GM20000 (cell line): Measurements from ENCODE around the gene TXNRD2.

Experiments used
- DNase-seq: peaks from one replicate; pipeline ENCODE4 v3.0.0; 2012; ENCODE audit warnings: low spot score
- TF ChIP-seq, protein P1 (sequence below): IDR thresholded peaks from 2 replicates; pipeline ENCODE4 v1.5.1; 2012; ENCODE audit warnings: mild to moderate bottlenecking, control low read depth; ENCODE audit errors: extremely low read depth, missing control alignments

Gene TXNRD2

DNA sequence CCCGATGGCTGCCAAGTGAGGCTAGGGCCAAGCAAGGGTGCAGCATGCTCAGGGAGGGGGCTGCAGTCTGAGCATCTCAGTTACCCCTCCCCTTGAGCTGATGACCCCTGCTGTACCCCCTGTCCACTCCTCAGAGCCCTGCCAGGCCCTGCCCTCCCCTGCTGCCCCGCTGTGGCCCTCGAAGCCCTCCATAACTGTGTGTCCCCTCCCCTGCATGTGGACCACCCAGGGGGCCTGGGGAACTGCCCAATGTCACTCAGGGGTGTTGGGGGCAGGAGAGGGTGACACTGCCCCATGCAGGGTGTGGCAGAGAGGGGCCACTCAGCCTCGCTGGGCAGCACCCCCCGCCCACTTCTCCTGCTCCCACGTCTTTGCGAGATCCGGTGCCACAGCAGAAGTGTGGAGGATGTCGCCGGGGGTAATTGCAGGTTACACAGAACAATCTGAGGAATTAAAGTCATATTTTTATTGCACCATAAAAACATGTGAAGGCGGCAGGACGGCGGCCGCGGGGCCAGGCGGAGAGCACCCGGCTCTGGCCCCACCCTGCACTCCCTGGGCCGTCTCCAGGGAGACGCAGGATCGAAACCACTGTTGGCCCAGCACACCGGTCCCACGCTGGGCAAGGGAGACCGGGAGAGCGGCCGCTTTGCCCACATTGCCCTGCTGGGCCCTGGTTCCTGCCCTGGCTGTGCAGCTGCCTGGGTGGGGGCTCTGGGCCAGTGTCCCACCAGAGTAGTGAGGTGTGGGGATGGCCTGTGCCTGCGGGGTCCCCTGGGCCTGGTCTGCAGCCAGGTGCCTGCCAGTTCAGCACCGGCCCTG, 68.3 kb downstream of the TXNRD2 start:
- TF ChIP-seq, protein P1, sequence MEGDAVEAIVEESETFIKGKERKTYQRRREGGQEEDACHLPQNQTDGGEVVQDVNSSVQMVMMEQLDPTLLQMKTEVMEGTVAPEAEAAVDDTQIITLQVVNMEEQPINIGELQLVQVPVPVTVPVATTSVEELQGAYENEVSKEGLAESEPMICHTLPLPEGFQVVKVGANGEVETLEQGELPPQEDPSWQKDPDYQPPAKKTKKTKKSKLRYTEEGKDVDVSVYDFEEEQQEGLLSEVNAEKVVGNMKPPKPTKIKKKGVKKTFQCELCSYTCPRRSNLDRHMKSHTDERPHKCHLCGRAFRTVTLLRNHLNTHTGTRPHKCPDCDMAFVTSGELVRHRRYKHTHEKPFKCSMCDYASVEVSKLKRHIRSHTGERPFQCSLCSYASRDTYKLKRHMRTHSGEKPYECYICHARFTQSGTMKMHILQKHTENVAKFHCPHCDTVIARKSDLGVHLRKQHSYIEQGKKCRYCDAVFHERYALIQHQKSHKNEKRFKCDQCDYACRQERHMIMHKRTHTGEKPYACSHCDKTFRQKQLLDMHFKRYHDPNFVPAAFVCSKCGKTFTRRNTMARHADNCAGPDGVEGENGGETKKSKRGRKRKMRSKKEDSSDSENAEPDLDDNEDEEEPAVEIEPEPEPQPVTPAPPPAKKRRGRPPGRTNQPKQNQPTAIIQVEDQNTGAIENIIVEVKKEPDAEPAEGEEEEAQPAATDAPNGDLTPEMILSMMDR = no peak
- DNase-seq = no peak

DNA sequence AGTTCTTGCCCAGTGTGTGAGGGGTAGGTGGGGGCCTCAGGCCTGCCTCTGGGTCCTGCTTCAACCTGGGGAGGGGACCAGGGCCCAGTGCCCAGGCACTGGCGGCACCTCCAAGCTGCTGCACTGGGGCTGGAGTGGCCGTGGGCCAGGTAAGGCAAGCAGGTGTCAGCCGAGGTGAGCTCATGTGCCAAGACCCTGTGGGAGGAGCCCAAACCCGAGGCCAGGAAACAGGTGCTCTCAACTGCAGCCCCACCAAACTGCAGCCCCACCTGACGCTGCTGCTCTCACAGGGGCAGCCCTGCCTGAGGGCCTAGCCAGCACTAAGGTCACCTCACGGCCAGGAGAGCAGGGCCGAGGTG, 68.9 kb downstream of the TXNRD2 start:
- TF ChIP-seq, protein P1 = no peak
- DNase-seq = no peak

DNA sequence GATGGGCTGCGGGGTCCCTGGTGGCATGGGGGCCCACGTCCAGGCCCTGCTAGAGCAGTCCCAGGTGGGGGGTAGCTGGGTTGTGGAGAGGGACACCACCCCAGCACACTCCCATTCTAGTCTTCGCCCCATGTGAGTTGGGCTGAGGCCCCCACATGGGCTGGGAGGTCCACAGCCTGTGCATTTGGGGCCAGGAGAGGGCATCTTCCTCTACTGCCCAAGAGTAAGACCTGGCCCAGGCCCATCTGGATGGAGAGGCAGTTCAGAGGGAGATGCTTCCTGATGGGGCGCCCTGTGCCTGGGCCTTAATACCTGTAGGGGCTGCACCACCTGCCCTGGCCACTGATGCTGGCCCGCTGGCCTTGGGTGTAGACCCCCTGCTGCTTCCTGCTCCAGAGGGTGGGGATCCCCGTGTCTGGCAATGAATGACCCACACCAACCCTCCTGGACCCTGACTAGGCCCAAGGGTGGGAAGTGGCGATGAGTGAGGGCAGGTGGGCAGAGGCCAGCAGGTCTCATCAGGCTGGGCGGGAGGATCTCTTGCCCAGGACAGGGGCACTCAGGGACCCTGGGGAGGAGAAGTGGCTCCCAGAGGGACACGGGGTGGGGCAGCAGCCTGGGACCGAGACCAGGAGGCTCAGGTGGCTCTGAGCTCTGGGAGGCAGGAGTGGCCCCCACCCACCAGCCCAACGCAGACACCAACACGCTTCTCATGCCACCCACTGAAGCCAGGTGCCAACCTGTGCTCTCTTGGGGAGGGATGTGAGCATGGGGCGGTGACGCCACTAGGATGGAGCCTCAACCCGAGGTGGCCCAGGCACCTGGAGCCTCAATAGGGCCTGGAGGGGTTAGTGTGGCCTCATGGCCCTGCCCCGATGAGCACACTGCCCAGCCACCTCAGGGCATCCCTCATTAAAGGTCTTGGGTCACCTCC, 69.5 kb downstream of the TXNRD2 start:
- TF ChIP-seq, protein P1 = no peak
- DNase-seq = no peak

DNA sequence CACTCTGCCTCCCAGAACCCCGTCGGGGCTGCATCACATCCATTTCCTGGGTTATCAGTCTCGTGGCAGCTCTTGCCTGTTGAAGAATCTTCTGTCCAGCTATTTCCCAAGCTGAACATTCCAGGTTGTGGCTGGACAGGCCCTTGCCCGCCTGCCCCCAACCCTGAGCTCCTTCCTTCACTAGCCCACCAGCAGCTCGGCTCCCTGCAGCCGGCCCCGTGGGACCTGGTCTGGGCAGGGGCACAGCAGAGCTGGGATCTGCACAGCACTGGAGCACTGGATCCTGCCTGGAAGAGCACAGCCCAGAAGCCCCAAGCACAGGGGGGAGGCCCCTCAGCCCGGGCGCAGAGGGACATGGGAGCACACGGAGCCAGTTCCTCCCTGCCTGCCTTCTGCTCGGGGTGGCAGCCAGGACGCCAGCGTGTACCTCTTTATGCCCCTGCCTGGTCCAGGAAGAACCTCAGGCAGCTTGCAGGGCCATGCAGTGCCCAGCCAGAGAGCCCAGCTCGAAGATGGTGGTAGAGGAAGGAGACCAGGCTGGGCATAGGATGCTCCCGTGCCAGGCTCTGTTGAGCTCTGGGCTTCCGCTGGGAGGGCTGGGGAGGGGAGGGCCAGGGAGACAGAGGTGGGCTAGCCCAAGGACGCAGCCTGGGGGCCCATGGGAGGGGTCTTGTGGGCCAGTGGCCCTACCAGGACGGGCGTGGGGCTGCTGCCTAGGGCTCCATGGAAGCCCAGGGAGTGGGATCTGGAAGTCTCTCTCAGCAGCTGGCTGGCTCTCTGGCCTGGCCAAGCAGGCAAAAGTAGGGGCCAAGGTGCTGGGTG, 70.4 kb downstream of the TXNRD2 start:
- no peak for DNase-seq
- TF ChIP-seq, protein P1 = no peak

DNA sequence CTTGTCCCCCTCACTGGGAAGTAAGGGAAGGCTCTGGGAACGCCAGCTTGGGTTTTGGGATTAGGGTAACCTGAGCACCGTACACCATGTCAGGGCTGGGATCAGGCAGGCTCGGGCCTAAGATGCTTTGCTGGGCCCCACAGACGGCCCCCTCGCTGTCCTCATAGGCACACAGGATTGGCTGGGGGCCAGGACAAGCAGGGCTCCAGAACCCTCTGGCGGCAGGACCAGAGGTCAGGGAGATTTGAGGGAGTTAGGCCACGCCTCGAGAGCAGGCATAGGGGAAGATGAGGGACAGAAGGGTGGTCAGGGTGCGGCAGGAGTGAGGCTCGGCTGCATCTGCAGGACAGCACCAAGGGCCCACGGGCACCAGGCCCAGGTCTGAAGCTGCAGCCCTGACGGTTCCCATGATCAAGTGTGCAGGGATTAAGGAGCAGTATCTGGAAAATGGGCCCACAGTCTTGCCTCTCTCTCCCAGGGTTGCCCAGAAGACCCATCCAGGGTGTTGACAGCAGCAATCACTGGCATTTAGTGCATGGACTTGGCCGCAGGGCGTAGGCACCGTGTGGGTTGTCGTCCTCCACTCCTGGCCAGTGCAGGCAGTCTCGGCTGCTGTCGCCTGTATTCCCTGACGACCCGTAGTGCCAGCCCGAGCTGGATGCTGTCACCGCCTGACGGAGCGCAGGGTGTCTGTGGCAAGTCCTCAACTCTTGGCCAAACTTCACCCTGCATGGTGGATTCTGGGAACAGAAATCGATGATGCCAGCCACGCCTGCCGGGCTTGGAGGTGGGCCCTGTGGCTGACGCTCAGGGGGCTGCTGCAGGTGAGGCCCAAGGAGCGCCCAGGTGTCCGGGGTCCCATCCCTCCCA, 71.2 kb downstream of the TXNRD2 start:
- TF ChIP-seq, protein P1 = no peak
- DNase-seq = no peak

DNA sequence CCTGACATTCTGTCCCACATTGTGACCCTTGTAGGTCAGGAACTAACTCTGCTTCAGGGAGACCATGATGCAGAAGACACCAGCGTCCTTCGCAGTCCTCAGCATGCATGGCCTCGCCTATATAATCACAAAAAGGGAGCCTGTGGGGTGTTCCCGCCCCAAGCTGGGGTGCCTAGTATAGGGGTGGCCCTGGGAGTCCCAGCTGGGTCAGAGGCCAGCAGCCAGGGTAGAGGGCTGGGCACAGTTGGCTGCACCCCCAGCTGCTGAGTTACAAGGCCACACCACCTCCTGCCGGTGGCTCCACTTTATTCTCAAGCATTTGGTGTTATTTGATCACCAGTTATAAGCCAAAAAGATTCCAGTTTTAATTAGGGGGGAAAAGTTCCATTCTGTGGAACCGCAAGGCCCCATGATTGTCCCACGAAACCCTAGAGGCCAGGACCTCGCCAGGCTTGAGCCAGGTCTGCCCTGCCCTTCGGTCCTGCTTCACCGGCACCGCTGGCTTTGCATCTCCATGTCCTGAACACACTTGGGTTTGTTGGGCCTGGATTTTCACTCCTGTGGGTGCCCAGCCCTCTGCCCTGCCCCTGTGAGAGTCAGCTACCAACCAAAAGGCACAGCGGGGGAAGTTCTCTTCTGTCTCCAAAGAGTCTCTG, 72.0 kb downstream of the TXNRD2 start:
- no peak for DNase-seq

More for the DNA sequence above, 72.0 kb downstream of the TXNRD2 start:
- TF ChIP-seq, protein P1 = no peak
